T47D (cell line): ENCODE measurements around the gene VAC14.

Source experiments
- DNase-seq, 2 experiments: peaks; one replicate each; pipeline versions ENCODE4 v3.0.0 to v3.0.0-alpha.2; 2011 to 2012; ENCODE audit warnings: low read depth in 1 of 2, low spot score in 1 of 2
- JUND ChIP-seq: IDR thresholded peaks from 2 replicates; pipeline ENCODE4 v1.6.1; 2012; ENCODE audit warnings: low read depth
- in situ Hi-C: cut with HindIII; loops from 2 replicates; pipeline ENCODE4 v1.10.0; 2016; ENCODE audit warnings: low sequenced_read_pairs, low pct_unique_long_range_greater_than_20kb

Gene VAC14

DNA sequence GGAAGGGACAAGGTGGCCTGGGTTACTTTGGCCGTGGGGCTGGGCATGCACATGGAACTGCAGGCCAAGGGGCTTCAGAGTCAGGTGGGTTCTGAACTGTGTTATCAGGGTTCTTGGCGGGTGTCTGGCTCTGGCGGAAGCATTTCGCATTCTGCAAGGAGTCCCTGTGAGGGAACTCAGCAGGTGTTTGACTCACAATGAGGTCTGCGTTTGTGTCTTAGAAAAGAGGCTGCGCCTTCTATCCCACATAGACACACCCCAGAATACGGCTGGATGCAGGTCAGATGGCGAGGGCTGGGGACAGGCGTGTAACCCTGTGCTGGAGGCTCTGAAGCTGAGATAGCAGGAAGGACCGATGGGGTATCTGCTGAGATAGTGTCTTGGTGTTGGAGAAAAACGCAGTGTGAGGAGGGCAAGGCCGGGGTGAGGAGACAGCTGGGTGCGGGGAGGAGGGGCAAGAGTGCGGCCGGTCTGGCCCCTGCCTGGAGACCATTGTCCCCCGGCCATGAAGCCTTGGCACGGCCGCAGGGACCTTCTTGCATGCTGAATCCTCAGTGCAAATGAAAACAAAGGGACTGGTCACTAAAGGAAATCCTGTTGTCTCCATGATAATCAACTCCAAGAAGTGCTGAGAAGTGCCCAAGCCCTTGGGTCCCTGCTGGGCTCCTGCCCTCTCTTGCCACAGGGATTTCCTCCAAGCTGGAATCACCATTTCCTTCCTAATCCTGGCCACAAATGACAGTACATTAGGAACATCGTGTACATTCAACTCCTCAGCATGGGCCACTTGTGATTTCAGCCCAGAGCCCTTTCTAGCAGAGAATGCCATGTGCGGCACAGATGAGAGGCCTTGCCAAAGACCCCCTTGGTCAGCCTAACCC, 92.4 kb downstream of the VAC14 start:
- DNase-seq = no peak
- in situ Hi-C loops = no loop called here
- TF ChIP-seq JUND = no peak

DNA sequence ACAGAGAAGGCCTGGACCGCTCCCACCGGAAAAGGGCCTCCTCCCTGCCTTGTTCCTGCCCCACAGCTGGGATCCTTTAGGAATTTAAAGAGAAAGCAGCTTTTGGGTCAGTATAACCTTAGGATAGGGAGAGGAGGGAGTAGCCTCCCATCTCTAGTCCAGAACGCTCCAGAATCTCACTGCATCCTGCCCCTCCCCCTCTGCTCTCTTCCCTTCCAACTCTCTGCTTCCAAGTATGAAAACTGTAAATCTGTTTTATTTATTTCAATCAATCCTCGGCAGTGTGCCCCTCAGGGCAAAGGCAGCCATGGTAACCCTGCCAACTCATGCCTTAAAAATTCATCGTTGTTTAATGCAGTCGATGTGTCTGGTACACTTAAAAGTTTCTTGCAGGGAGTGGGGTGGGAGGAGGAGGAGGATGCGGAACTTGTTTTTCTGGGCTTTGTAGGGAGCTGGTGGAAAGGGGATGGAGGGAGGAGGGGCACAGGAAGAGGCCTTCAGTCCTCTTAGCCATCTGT, 94.0 kb downstream of the VAC14 start:
- in situ Hi-C loops = no loop called here
- DNase-seq = peak; percentile 73 to 87
- no peak; the same call in 1 of the 2 replicates for TF ChIP-seq JUND

DNA sequence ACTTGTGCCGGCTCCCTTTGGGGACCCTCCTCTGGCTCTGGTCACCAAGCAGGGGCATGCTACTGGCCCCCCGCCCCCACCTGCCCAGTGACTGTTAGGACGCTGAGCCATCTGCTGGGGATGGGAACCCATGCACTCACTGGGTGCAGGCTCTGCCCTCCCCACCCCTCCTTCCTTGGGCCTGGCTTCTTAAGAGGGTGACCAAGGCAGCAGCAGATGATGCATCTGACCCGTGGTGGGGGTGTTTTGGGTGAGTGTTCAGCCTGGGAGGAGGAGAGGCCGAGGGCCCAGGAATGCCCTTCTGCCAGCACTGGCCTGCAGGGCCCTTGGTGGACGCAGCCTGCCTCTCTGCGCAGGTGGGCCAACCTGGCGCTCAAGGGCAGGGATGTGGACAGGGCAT, 95.9 kb downstream of the VAC14 start:
- no peak for DNase-seq
- in situ Hi-C loops = no loop called here
- no peak for TF ChIP-seq JUND

DNA sequence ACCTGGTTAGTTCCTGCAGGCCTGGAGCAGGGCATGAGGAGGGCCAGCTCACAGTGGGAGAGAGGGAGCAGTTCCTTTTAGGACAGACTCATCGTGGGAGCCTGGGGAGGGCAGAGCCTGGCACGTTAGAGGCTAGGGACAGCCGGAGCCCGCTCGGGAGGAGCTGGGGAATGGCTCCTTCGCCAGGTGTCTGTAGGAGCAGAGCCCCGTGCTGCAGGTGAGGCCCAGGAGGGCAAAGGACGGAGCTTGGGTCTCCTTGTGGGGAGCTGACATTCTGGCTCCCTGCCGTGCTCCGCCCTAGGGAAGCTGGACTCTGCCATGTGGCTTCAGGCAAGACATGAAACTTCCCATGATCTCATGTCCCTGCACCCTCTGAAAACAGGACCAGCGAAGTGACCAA, 96.4 kb downstream of the VAC14 start:
- in situ Hi-C loops = no loop called here
- TF ChIP-seq JUND = no peak
- DNase-seq = no peak

DNA sequence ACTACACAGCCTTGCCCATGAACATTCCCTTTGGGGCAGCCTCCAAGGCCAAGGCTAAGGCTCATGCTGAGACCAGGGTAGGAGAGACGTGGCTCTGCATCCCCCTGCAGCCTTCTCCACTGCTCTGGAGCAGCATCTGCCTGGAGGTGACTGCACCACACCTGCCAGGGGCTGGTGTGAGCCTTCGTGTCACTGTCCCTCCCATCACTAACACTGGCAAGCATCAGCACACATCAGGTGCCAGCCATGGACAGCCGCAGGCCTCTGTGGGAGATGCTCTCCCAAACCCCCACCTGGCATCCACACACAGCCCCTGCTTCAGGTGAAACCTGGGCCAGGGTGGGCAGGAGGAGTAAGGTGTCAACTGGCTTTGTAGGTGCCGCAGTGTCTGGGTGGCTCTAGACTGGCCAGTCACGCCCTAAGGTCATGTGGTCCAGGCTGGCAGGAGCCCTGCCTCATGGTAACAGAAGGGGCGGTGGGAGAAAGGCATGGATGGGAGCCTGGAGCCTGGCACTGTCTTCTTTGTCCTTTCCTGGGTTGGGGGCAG, 97.0 kb downstream of the VAC14 start:
- no peak for DNase-seq
- in situ Hi-C loops = no loop called here
- TF ChIP-seq JUND = no peak

DNA sequence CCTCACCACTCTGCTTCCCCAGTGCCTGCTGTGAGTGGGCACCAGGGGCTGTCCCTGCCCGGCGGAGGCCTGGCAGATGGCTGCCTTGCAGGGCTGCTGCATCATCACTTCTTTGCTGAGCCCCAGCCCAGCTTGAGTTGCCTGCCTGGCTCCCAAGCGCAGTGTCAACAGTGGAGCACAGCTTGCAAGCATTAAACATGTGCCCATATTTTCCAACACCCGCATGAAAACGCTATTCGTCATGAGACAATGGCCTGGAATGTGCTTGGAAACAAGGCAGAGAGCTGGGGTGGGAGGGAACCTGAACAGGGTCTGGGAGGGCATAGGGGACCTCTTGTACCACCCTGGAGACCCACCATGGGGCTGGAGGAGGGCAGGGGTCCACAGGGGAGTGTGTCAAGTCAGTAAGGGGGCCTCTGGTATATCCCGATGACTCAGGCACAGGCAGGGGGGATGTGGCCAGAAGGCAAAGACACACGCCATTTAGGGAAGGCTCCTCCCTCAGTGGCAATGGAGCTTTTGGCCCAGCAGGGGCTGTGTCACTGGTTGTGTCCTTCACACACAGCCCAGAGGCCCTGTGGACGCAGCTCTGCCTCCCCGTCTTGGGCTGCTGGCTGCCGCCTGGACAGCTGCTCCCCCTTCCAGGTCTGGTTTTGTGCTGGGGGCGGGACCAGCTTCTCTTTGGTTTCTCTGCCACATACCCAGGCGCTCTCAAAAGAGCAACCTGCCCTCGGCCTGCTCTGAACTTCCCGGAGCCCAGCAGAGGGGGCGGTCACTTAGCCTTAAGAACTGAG, 97.7 kb downstream of the VAC14 start:
- DNase-seq = no peak
- no peak for TF ChIP-seq JUND
- in situ Hi-C loops = no loop called here

DNA sequence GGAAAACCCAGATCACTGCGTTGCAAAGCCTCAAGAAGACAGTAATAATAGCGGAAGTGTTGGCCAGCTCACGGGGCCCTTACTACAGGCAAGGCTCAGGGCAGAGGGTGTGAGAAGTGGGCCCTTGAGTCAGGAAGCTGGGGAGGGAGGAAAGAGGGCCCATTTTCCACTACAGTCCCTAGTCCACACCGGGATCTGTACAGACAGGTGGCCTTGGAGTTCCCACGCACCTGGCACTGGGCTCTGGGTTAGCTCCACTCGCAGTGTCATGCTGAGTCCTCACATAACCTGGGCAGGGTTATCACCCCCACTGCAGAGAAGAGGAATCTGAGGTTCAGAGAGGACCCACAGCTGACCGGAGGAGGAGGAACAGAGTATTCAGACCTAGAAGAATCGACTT, 98.3 kb downstream of the VAC14 start:
- in situ Hi-C loops = no loop called here
- no peak for TF ChIP-seq JUND
- DNase-seq = no peak

DNA sequence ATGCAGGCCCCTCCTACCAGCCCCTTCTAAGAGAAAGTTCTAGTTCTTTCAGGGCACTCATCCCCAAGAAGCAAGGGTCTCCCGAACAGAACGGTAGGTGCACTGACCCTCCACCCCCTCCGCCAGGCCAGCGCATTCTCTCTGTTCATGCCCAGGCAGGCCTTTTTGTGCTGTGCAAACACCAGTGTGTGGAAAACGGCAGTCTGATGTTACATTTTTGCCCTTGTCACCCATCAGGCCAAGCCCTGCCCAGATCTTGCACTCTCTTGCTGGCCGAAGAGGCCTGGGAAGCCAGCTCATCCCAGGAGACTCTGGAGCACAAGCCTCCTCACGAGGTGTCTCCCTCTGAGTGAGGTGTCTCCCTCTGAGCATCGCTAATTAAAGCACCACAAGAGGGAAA, 99.0 kb downstream of the VAC14 start:
- no peak for TF ChIP-seq JUND
- in situ Hi-C loops = no loop called here
- DNase-seq = no peak

DNA sequence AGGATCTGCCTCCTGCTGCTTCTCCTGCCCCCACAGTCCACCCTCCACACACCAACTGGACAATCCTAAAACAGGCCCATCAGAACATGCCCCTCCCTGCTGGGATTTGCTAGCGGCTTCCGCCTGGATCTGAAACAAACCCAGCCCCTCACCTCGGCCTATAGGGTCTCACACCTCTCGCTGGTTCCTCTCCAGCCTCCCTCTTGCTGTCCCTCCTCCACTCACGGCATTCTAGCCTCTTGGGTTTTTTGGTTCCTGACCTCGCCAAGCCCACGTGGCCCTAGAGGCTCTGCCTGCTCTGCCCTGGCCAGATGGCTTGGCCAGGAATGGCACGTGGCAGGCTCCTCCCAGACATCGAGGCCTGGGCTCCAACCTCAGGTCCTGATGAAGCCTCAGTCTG, 99.4 kb downstream of the VAC14 start:
- in situ Hi-C loops = no loop called here
- DNase-seq = no peak
- no peak for TF ChIP-seq JUND

DNA sequence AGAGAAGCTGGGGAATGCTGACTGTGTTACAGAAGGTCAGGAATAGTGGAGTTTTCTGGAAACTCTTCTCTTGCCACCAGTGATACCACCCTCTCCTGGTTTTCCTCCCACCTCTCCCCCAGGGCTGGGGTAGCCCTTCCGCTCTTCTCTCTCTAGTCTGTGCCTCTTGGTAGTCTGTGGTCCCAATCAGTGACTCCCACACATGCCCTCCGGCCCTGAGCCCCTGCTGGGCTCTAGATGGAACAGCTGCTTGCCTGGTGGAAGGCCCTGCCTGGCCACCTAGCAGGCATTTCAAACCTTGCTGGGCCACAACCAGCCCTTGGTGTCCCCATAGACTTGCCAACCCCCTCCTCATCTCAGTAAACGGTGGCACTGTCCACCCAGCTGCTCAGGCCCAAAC, 99.9 kb downstream of the VAC14 start:
- in situ Hi-C loops = no loop called here
- TF ChIP-seq JUND = no peak
- DNase-seq = no peak

DNA sequence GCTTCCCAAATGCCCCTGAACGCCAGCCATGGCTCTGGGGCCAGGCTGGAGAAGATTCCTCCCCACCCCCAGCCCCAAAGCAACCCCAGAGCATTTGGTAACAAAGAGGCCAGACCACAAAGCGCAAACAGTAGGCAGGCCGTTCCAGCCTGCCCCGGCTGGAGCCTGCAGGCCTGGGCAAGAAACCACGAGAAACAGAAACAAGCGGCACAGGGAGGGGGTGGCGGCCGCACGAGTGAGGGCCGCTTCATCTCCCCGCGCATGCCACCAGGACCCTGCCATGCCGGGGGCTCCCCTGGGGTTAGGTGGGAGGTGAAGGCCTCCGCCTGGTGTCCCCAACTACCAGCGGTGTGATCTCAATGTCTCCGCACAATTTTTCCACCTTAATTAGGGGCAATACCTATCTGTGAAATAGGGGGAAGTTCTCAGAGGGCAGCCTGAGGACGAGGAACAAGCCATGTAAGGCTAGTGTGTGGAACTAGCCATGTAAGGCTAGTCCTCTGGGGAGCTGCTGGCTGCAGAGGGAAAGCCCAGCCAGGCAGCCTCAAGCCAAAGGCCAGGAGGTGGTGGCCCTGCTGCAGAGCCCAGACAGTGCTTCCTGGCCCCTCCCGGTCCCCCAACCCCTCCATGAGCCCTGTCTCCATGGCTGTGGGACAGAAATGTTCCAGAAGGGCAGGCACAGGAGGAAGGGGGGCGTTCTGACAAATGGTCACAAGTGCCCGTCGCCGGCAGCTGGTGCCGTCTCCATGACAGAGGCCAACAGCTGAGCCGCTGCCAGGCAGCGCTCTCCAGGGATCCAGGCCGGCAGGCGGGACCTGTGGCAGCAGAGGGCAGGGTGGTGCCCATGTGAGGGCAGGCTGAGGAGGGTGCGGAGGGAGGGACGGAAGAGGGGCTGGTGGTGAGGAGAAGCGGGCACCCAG, 100.6 kb downstream of the VAC14 start:
- TF ChIP-seq JUND = no peak
- DNase-seq = no peak
- in situ Hi-C loops = no loop called here

DNA sequence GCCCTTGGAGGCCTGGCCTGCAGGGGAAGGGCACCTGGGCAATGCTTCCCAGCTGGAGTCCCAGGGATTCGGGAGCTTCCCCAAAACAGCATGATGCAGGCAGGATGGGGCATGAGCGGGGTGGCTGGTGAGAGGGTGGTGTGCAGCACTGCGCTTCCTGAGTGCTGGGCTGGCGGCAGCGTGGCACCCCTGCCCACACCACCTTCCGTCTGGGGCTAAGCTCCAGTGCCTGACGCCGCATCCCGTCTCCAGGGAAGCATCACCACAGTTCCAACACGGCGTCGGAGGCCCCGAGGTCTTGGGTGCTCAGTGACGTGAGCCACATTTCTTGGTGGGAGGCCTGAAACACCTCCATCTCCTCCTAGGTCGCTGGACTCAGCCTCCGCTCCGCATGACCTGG, 101.3 kb downstream of the VAC14 start:
- DNase-seq = no peak
- TF ChIP-seq JUND = no peak
- in situ Hi-C loops = no loop called here
